Measurements from ENCODE around the gene ERBB3.

ERBB3 gene

GRCh38 chr12:56105609-56105902, 25.6 kb downstream of the ERBB3 start:
- peaks cover 47% of the 10 kb centered on the region for H3K4me1 ChIP-seq (ENCODE audit: insufficient read depth, low read length)
- DNase-seq (no peak), ATAC-seq (ENCODE audit: insufficient read depth, low read depth) (no peak)
- peaks cover 60% of the 10 kb centered on the region for H3K36me3 ChIP-seq (ENCODE audit: insufficient read depth, low read length)
- peak overlapping the region; percentile 94 for H3K9ac ChIP-seq (ENCODE audit: low read depth, low read length)
- no peaks in the 10 kb centered on the region for H3K27me3 ChIP-seq (ENCODE audit: insufficient read depth, low read length, poor library complexity)
- H3K79me2 ChIP-seq (ENCODE audit: insufficient read depth, low read length), result peaks cover 50% of the 10 kb centered on the region
- H4K20me1 ChIP-seq (ENCODE audit: insufficient read depth, low read length), result peaks cover 29% of the 10 kb centered on the region
- H2AFZ ChIP-seq (ENCODE audit: low read depth, low read length), result no peak overlapping the region
- peak overlapping the region; percentile 71 to 72 for H3K4me3 ChIP-seq (ENCODE audit: low read depth in 1 of 2, low read length in 2 of 2)
- H3K27ac ChIP-seq (ENCODE audit: low read length), result peak overlapping the region; percentile 92
- peak overlapping the region; percentile 80 for H3K4me2 ChIP-seq (ENCODE audit: insufficient read depth, low read length)
- no peaks in the 10 kb centered on the region for H3K9me3 ChIP-seq (ENCODE audit: insufficient read depth, low read length, severe bottlenecking)
- TF ChIP-seq CTCF (IDR thresholded peaks at IDR 0.05; ENCODE audit: borderline replicate concordance, extremely low read depth, low read length, poor library complexity, severe bottlenecking) (no peak), EZH2 (IDR thresholded peaks at IDR 0.05; ENCODE audit: borderline replicate concordance, low read depth, low read length, severe bottlenecking) (no peak)

GRCh38 chr12:56107242-56107641, 27.3 kb downstream of the ERBB3 start:
- Histone ChIP-seq H3K9ac (ENCODE audit: low read depth, low read length) (no peak overlapping the region), H3K9me3 (ENCODE audit: insufficient read depth, low read length, severe bottlenecking) (no peaks in the 10 kb centered on the region), H3K79me2 (ENCODE audit: insufficient read depth, low read length) (peaks cover 50% of the 10 kb centered on the region), H3K36me3 (ENCODE audit: insufficient read depth, low read length) (peaks cover 76% of the 10 kb centered on the region), H3K4me2 (ENCODE audit: insufficient read depth, low read length) (peak overlapping the region; percentile 80; the same call in 1 of the 2 replicates), H3K4me1 (ENCODE audit: insufficient read depth, low read length) (peaks cover 42% of the 10 kb centered on the region), H2AFZ (ENCODE audit: low read depth, low read length) (no peak overlapping the region), H4K20me1 (ENCODE audit: insufficient read depth, low read length) (peaks cover 29% of the 10 kb centered on the region), H3K4me3 (ENCODE audit: low read depth in 1 of 2, low read length in 2 of 2) (no peak overlapping the region), H3K27ac (ENCODE audit: low read length) (peak overlapping the region; percentile 15; the same call in 1 of the 2 replicates), H3K27me3 (ENCODE audit: insufficient read depth, low read length, poor library complexity) (no peaks in the 10 kb centered on the region)
- DNase-seq (no peak), ATAC-seq (ENCODE audit: insufficient read depth, low read depth) (no peak)
- no peak for TF ChIP-seq EZH2 (IDR thresholded peaks at IDR 0.05; ENCODE audit: borderline replicate concordance, low read depth, low read length, severe bottlenecking)
- no peak for TF ChIP-seq CTCF (IDR thresholded peaks at IDR 0.05; ENCODE audit: borderline replicate concordance, extremely low read depth, low read length, poor library complexity, severe bottlenecking)

- no peak overlapping the region for H2AFZ ChIP-seq (ENCODE audit: low read depth, low read length)
- no peak for TF ChIP-seq EZH2 (IDR thresholded peaks at IDR 0.05; ENCODE audit: borderline replicate concordance, low read depth, low read length, severe bottlenecking)
- no peak for TF ChIP-seq CTCF (IDR thresholded peaks at IDR 0.05; ENCODE audit: borderline replicate concordance, extremely low read depth, low read length, poor library complexity, severe bottlenecking)
- no peak overlapping the region for H3K4me2 ChIP-seq (ENCODE audit: insufficient read depth, low read length)
- H3K4me3 ChIP-seq (ENCODE audit: low read depth in 1 of 2, low read length in 2 of 2), result no peak overlapping the region
- H3K36me3 ChIP-seq (ENCODE audit: insufficient read depth, low read length), result peaks cover 84% of the 10 kb centered on the region
- H3K79me2 ChIP-seq (ENCODE audit: insufficient read depth, low read length), result peaks cover 32% of the 10 kb centered on the region
- ATAC-seq (ENCODE audit: insufficient read depth, low read depth), result no peak
- H3K9ac ChIP-seq (ENCODE audit: low read depth, low read length), result no peak overlapping the region
- no peak for DNase-seq
- no peak overlapping the region for H3K27ac ChIP-seq (ENCODE audit: low read length)
- H3K27me3 ChIP-seq (ENCODE audit: insufficient read depth, low read length, poor library complexity), result no peaks in the 10 kb centered on the region
- H3K4me1 ChIP-seq (ENCODE audit: insufficient read depth, low read length), result peaks cover 25% of the 10 kb centered on the region
- H4K20me1 ChIP-seq (ENCODE audit: insufficient read depth, low read length), result peaks cover 21% of the 10 kb centered on the region; the same call in 1 of the 2 replicates
- no peaks in the 10 kb centered on the region for H3K9me3 ChIP-seq (ENCODE audit: insufficient read depth, low read length, severe bottlenecking)
These were observed 30.6 kb downstream of the ERBB3 start for GRCh38 chr12:56110571-56110970.

GRCh38 chr12:56114084-56114483, 34.1 kb downstream of the ERBB3 start:
- H3K4me1 ChIP-seq (ENCODE audit: insufficient read depth, low read length), result peaks cover 24% of the 10 kb centered on the region
- TF ChIP-seq EZH2 (IDR thresholded peaks at IDR 0.05; ENCODE audit: borderline replicate concordance, low read depth, low read length, severe bottlenecking) (no peak), CTCF (IDR thresholded peaks at IDR 0.05; ENCODE audit: borderline replicate concordance, extremely low read depth, low read length, poor library complexity, severe bottlenecking) (no peak)
- no peak overlapping the region for H2AFZ ChIP-seq (ENCODE audit: low read depth, low read length)
- ATAC-seq (ENCODE audit: insufficient read depth, low read depth) (no peak), DNase-seq (no peak)
- no peak overlapping the region for H3K4me3 ChIP-seq (ENCODE audit: low read depth in 1 of 2, low read length in 2 of 2)
- no peak overlapping the region for H3K4me2 ChIP-seq (ENCODE audit: insufficient read depth, low read length)
- H3K79me2 ChIP-seq (ENCODE audit: insufficient read depth, low read length), result peaks cover 24% of the 10 kb centered on the region
- H3K36me3 ChIP-seq (ENCODE audit: insufficient read depth, low read length), result peaks cover 60% of the 10 kb centered on the region
- H4K20me1 ChIP-seq (ENCODE audit: insufficient read depth, low read length), result 0 out of 2 replicates have a peak, but pooled peaks cover 2% of the 10 kb centered on the region
- no peaks in the 10 kb centered on the region for H3K27me3 ChIP-seq (ENCODE audit: insufficient read depth, low read length, poor library complexity)
- H3K9ac ChIP-seq (ENCODE audit: low read depth, low read length), result no peak overlapping the region
- H3K9me3 ChIP-seq (ENCODE audit: insufficient read depth, low read length, severe bottlenecking), result no peaks in the 10 kb centered on the region
- H3K27ac ChIP-seq (ENCODE audit: low read length), result no peak overlapping the region; the same call in 1 of the 2 replicates
